ENCODE data around the gene LEFTY2. TPM values are rescaled to one million over a fixed set of nuclear protein-coding genes. Genes with fewer than 3 reads are reported as not detected.

Gene LEFTY2
- polyA plus RNA-seq, 1 donor from 2014 or later = not detected

DNA sequence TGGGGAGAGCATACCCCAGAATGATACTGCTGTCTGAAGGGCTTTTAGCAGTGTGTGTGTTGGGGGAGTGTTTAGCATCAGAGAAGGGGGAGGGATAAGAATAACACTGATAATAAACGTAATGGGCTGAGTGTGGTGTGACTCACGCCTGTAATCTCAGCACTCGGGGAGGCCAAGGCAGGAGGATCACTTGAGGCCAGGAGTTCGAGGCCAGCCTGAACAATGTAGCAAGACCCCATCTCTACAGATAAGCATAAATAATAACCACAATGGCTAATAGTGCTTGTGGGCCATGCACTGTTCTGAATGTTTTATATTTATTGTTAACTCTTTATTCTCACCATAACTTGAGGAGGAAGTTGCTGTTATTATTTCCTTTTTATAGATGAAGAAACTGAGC is 2.6 kb upstream of the LEFTY2 start:
- Histone ChIP-seq H2AFZ (ENCODE audit: low read depth, low read length) (no peak overlapping the region), H3F3A (ENCODE audit: insufficient read depth, low read length, poor library complexity, severe bottlenecking) (no peaks in the 10 kb centered on the region), H3K4me3 (ENCODE audit: low read length) (no peak overlapping the region), H3K4me2 (ENCODE audit: low read length) (no peak overlapping the region), H3K36me3 (ENCODE audit: insufficient read depth, low read length) (no peaks in the 10 kb centered on the region), H3K79me2 (replicated peaks; ENCODE audit: insufficient read depth, low read length) (no peaks in the 10 kb centered on the region), H3K9me3 (ENCODE audit: low read length) (no peaks in the 10 kb centered on the region), H4K20me1 (ENCODE audit: insufficient read depth) (no peaks in the 10 kb centered on the region), H3K9ac (ENCODE audit: low read length) (no peak overlapping the region), H3K9me2 (ENCODE audit: insufficient read depth, low read length) (no peaks in the 10 kb centered on the region), H3K27ac (ENCODE audit: low read length) (no peak overlapping the region), H3K27me3 (ENCODE audit: insufficient read depth, low read depth, low read length) (no peaks in the 10 kb centered on the region)
- TF ChIP-seq EP300 (conservative IDR thresholded peaks at IDR 0.05; ENCODE audit: poor library complexity, severe bottlenecking) (no peak), SMC3 (conservative IDR thresholded peaks at IDR 0.05; ENCODE audit: poor library complexity) (no peak), MXI1 (conservative IDR thresholded peaks at IDR 0.05; ENCODE audit: poor library complexity, severe bottlenecking) (no peak), RAD21 (conservative IDR thresholded peaks at IDR 0.05) (no peak), POLR2AphosphoS5 (IDR thresholded peaks at IDR 0.05) (no peak), TAF1 (IDR thresholded peaks at IDR 0.05; ENCODE audit: low read depth) (no peak), EZH2 (IDR thresholded peaks at IDR 0.05; ENCODE audit: borderline replicate concordance, insufficient read depth, low read length, poor library complexity, severe bottlenecking) (no peak)
- TF ChIP-seq, protein P1, sequence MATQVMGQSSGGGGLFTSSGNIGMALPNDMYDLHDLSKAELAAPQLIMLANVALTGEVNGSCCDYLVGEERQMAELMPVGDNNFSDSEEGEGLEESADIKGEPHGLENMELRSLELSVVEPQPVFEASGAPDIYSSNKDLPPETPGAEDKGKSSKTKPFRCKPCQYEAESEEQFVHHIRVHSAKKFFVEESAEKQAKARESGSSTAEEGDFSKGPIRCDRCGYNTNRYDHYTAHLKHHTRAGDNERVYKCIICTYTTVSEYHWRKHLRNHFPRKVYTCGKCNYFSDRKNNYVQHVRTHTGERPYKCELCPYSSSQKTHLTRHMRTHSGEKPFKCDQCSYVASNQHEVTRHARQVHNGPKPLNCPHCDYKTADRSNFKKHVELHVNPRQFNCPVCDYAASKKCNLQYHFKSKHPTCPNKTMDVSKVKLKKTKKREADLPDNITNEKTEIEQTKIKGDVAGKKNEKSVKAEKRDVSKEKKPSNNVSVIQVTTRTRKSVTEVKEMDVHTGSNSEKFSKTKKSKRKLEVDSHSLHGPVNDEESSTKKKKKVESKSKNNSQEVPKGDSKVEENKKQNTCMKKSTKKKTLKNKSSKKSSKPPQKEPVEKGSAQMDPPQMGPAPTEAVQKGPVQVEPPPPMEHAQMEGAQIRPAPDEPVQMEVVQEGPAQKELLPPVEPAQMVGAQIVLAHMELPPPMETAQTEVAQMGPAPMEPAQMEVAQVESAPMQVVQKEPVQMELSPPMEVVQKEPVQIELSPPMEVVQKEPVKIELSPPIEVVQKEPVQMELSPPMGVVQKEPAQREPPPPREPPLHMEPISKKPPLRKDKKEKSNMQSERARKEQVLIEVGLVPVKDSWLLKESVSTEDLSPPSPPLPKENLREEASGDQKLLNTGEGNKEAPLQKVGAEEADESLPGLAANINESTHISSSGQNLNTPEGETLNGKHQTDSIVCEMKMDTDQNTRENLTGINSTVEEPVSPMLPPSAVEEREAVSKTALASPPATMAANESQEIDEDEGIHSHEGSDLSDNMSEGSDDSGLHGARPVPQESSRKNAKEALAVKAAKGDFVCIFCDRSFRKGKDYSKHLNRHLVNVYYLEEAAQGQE (IDR thresholded peaks at IDR 0.05; ENCODE audit: borderline replicate concordance) = no peak
- TF ChIP-seq, protein P2, sequence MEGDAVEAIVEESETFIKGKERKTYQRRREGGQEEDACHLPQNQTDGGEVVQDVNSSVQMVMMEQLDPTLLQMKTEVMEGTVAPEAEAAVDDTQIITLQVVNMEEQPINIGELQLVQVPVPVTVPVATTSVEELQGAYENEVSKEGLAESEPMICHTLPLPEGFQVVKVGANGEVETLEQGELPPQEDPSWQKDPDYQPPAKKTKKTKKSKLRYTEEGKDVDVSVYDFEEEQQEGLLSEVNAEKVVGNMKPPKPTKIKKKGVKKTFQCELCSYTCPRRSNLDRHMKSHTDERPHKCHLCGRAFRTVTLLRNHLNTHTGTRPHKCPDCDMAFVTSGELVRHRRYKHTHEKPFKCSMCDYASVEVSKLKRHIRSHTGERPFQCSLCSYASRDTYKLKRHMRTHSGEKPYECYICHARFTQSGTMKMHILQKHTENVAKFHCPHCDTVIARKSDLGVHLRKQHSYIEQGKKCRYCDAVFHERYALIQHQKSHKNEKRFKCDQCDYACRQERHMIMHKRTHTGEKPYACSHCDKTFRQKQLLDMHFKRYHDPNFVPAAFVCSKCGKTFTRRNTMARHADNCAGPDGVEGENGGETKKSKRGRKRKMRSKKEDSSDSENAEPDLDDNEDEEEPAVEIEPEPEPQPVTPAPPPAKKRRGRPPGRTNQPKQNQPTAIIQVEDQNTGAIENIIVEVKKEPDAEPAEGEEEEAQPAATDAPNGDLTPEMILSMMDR (IDR thresholded peaks at IDR 0.05; ENCODE audit: poor library complexity, severe bottlenecking) = no peak

GRCh38 chr1:225942574-225942973 is 1.6 kb upstream of the LEFTY2 start:
- Histone ChIP-seq H3K9ac (ENCODE audit: low read length) (no peak overlapping the region), H3K27ac (ENCODE audit: low read length) (no peak overlapping the region), H2AFZ (ENCODE audit: low read depth, low read length) (no peak overlapping the region), H3K9me3 (ENCODE audit: low read length) (no peaks in the 10 kb centered on the region), H4K20me1 (ENCODE audit: insufficient read depth) (no peaks in the 10 kb centered on the region), H3K4me3 (ENCODE audit: low read length) (no peak overlapping the region), H3K36me3 (ENCODE audit: insufficient read depth, low read length) (no peaks in the 10 kb centered on the region), H3K27me3 (ENCODE audit: insufficient read depth, low read depth, low read length) (no peaks in the 10 kb centered on the region), H3F3A (ENCODE audit: insufficient read depth, low read length, poor library complexity, severe bottlenecking) (no peaks in the 10 kb centered on the region), H3K79me2 (replicated peaks; ENCODE audit: insufficient read depth, low read length) (no peaks in the 10 kb centered on the region), H3K4me2 (ENCODE audit: low read length) (no peak overlapping the region), H3K9me2 (ENCODE audit: insufficient read depth, low read length) (no peaks in the 10 kb centered on the region)
- TF ChIP-seq, protein P2 (IDR thresholded peaks at IDR 0.05; ENCODE audit: poor library complexity, severe bottlenecking) = no peak
- TF ChIP-seq EP300 (conservative IDR thresholded peaks at IDR 0.05; ENCODE audit: poor library complexity, severe bottlenecking) = no peak
- TF ChIP-seq, protein P1 (IDR thresholded peaks at IDR 0.05; ENCODE audit: borderline replicate concordance) = no peak
- TF ChIP-seq SMC3 (conservative IDR thresholded peaks at IDR 0.05; ENCODE audit: poor library complexity) = no peak
- TF ChIP-seq POLR2AphosphoS5 (IDR thresholded peaks at IDR 0.05) = no peak
- TF ChIP-seq EZH2 (IDR thresholded peaks at IDR 0.05; ENCODE audit: borderline replicate concordance, insufficient read depth, low read length, poor library complexity, severe bottlenecking) = no peak
- no peak for TF ChIP-seq RAD21 (conservative IDR thresholded peaks at IDR 0.05)
- no peak for TF ChIP-seq MXI1 (conservative IDR thresholded peaks at IDR 0.05; ENCODE audit: poor library complexity, severe bottlenecking)
- TF ChIP-seq TAF1 (IDR thresholded peaks at IDR 0.05; ENCODE audit: low read depth) = no peak

Data from neural cell (in vitro differentiated cells).